ENCODE results near the gene ZMYND11.

ZMYND11 gene

DNA sequence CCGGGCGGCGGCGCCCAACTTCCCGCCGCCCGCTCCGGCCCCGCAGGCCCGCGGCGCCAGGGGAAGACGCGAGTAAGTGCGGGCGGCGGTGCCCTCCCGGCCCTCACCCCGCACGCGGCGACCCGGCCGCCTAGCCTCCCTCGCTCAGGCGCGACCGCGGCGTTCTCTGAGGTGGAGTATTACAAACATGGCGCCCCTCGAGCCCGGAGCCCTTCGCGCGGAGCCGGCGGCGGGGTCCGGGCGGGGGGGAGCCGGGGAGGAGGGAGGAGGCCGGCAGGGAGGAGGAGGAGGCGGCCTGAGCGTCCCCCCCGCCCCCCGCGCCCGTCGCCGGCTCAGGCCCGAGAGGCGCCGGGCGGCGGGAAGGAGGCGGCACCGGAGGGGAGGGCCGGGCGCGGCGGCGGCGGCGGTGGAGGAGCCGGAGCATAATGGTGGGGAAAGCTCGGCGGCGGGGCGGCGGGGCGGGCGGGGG is at the start of gene ZMYND11:
TSS of gene ZMYND11 (plus strand) at position 324 of the 469 bp plus-strand sequence. CDS start 44,558 bp downstream, outside the sequence.
- peak; percentile 72 for DNase-seq

DNA sequence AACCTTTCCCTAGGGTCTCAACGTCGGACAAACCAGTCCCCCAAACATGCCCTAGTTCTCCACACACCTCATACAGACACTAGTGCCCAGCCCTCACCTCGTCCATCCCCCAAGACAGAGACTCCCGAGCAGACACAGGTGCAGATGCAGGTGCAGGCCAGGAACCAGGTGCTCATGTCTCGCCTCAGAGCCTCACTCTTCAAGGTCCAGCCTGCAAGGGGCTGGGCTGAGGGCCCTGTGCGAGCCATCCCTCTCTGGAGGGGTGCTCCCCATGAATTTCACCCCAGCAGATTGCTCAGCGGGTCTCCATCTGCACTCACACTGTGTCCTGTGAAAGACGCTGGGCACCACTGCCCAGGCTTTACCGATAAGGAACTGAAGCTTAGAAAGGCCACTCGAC is 49.2 kb upstream of the ZMYND11 start:
- DNase-seq, result no peak

DNA sequence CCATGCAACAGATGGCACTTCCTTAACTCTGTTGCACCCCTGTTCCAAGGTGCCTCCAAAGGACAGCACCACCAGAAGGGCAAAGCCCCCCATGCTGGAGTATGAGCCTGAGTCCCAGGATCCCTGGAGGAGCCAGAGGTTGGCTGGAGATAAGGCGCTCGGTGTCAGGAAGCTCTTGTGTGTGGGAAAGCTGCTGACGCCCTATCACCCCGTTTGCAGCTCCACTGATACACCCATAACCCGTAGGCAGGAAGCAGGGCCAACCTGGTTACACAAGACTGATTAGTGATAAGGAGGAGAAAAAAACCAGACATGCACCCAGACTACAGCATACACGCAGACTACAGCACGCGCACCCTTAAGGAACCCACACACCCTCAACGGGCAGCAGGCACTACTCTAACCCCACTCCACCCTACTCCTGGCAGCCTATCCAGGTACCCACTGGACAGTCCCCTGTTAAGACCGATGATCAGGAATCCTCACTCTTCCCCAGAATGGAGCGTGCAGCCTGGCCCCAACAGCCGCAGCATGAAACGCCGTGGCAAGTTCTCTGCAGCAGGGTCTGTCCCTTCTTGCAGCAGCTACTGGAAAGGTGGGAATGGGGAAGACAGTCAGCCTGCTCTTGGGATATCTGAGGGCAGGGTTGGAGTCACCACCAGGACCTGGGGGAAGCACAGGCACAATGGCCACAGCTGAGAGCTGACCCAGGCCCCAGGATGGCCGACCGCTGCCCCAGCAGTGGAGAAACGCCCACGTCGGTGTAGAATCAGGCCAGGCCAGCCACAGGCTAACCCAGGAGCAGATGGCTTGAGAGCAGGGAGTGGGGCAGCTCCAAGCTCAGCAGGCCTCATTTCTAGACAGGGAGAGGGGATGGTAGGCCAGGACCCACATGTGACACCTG is 47.8 kb upstream of the ZMYND11 start:
- no peak for DNase-seq

GRCh38 chr10:88253-88652 is 47.0 kb upstream of the ZMYND11 start:
- no peak for DNase-seq

- DNase-seq, result no peak
Measured at GRCh38 chr10:89248-89647, 46.0 kb upstream of the ZMYND11 start.

- no peak for DNase-seq
Measured at GRCh38 chr10:90161-90560, 45.1 kb upstream of the ZMYND11 start.

GRCh38 chr10:91313-91712 is 43.9 kb upstream of the ZMYND11 start:
- no peak for DNase-seq

- no peak for DNase-seq
Measured at GRCh38 chr10:92153-92552, 43.1 kb upstream of the ZMYND11 start.

- no peak for DNase-seq
Measured at GRCh38 chr10:92846-93245, 42.4 kb upstream of the ZMYND11 start.

DNA sequence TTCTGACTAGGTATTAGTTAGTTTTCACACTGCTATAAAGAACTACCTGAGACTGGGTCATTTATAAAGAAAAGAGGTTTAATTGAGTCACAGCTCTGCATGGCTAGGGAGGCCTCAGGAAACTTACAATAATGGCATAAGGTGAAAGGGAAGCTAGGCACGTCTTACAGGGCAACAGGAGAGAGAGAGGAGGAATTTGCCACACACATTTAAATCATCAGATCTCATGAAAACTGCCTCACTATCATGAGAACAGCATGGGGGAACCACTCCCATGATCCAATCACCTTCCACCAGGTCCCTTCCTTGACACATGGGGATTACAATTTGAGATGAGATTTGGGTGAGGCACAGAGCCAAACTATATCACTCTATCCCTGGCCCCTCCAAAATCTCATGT is 40.6 kb upstream of the ZMYND11 start:
- DNase-seq, result no peak

DNA sequence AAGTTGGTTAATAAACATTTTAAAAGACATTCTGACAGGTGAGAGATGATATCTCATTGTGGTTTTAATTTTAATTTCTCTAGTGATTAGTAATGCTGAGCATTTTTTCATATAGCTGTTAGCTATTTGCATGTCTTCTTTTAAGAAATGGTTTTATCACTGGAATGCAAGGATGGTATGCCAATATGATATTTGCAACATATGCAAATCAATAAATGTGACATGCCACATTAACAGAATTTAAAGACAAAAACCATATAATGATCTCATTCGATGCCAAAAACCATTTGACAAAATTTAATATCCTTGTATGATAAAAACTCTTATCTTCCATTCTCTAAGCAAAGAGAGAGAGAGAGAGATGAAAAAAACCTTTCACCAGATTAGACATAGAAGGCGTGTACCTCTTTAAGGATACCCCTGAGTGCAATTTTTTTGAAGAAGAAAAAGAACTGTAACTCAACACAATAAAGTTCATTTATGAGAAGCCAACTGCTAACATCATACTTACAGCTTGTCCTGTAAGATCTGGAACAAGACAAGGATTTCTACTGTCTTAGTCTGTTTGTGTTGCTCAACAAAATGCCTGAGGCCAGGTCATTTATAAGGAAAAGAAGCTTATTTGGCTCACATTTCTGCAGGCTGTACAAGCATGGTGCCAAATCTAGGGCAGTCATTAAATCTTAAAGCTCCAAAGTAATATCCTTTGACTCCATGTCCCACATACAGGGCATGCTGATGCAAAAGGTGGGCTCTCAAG is 39.7 kb upstream of the ZMYND11 start:
- no peak for DNase-seq

DNA sequence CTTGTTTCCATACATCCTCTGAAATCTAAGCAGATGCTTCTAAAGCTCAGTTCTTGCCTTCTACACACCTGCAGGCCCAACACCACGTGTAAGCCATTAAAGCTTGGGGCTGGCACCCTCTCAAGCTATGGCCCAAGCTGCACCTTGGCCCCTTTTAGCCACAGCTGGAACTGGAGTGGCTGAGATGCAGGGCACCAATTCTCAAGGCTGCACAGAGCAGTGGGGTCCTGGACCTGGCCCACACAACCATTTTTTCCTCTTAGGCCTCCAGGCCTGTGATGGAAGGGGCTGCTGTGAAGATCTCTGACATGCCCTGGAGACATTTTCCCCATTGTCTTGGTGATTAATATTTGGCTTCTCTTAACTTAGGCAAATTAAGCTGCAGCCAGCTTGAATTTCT is 38.8 kb upstream of the ZMYND11 start:
- no peak for DNase-seq

- DNase-seq, result no peak
Measured at GRCh38 chr10:104416-104815, 30.8 kb upstream of the ZMYND11 start.

DNA sequence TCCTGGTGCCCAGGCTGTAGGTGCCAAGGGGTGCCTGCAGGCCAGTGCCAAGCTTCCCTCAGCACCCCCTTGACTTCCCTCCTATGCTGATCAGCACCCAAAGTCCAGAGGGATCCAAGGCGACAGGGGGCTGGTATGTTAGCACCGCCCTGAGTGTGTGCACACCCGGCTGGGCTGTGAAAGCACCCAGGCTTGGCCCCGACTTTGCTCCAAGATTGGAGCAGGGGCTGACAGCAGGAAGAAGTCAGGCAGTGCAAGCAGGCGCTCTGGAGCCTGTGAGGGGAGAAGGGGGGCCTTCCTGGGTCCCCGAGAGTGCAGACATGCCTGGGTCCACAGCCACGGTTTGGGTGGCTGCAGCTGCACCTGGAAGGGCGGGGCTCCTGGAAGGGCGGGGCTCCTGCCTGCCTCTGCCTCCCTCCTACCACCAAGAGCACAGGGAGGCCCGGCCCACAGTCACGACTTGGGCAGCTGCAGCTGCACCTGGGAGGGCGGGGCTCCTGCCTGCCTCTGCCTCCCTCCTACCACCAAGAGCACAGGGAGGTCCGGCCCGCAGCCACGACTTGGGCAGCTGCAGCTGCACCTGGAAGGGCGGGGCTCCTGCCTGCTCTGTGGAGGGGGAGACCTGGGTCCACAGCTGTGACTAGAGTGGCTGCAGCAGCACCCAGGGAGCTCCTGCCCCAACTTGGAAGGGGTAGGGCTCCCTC is 30.2 kb upstream of the ZMYND11 start:
- DNase-seq, result no peak

DNA sequence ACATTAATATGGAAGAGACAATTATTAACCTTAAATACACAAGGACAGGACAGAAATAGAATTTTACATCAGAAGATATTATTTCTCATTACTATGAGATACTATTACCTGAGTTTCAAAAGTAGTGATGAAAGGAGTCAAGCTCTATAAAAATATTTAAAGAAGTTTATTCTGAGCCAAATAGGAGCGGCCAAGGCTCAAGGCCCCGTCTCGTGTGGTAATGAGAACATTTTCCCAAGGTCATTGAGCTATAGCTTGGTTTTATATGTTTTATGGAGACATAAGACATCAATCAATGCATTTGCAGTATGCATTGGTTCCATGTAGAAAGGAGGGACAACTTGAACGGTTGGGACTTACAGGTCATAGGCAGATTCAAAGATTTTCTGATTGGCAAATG is 29.4 kb upstream of the ZMYND11 start:
- no peak for DNase-seq

- DNase-seq, result no peak
Measured at GRCh38 chr10:106740-107139, 28.5 kb upstream of the ZMYND11 start.

DNA sequence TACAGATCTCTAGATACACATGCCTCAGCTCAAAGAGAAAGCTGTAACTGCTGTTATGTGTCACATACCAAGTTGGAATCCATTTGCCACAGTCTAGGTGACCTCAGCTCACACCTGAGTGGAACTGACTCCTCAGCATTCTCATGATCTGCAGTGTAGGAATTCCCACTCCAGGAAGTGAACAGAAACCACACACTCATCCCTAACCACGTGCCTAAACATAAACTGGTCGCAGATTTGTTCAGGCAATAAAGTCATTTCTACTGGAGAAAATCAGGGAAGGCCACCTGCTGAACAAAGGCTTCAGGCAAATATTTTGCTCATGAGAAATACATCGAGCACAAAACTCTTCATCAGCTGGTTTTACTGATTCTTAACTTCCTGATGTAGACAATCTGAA is 23.0 kb upstream of the ZMYND11 start:
- DNase-seq, result no peak

- no peak for DNase-seq
Measured at GRCh38 chr10:124874-125273, 10.4 kb upstream of the ZMYND11 start.

- peak; percentile 46 for DNase-seq
Measured at GRCh38 chr10:127612-128432, 7.4 kb upstream of the ZMYND11 start.

DNA sequence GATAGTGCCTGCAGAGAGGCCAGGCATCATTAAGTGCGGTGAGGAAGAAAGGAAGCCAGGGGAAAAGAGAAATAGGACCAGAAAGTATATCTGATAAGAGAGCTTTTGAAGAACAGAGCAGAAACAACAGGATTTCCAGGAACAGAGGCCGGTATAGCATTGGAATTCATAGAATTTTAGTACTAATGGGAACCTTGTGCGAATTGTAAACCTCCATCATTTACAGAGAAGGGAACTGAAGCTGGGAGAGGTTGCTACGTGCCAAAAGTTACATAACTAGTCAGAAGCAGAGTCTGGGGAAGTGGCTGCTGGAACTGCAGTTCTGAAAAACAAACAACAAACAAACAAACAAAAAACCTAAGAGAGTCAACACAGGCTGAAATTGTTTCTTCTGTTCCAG is 5.4 kb upstream of the ZMYND11 start:
- DNase-seq, result no peak

- DNase-seq, result no peak
Measured at GRCh38 chr10:132946-133898, 2.0 kb upstream of the ZMYND11 start.
